Aorta (tissue), 5 donors: ENCODE data around the gene PEX14. TPM values are rescaled to one million over a fixed set of nuclear protein-coding genes. Genes with fewer than 3 reads are reported as not detected.

Experiments
- ATAC-seq: fragments of 200-7000 bp; cut with Tn5 transposase; one replicate; pipeline ENCODE4 v1.9.1; 2022; ENCODE audit warnings: moderate library complexity; ENCODE audit not compliant: low FRiP score
- DNase-seq, 2 donors: peaks; one replicate each; pipeline ENCODE4 v3.0.0-alpha.2; 2020
- H3K27ac ChIP-seq, 2 donors: one replicate each; pipeline ENCODE4 v1.5.1; 2013; ENCODE audit warnings: low read length in 2 of 2, mild to moderate bottlenecking in 2 of 2, moderate library complexity in 2 of 2, control low read depth in 1 of 2, inconsistent platforms in 1 of 2, low read depth in 1 of 2
- H3K27me3 ChIP-seq, 2 donors: one replicate each; pipeline ENCODE4 v1.6.1; 2013; ENCODE audit warnings: control low read depth in 1 of 2, low read length in 1 of 2, mild to moderate bottlenecking in 1 of 2, moderate library complexity in 1 of 2; ENCODE audit not compliant: insufficient read depth in 2 of 2, control insufficient read depth in 1 of 2
- H3K36me3 ChIP-seq, 2 donors: one replicate each; pipeline ENCODE4 v1.6.1; 2013; ENCODE audit warnings: control low read depth in 1 of 2, low read length in 1 of 2, mild to moderate bottlenecking in 1 of 2; ENCODE audit not compliant: insufficient read depth in 2 of 2, control insufficient read depth in 1 of 2
- H3K4me1 ChIP-seq, 2 donors: one replicate each; pipeline ENCODE4 v1.6.1; 2013; ENCODE audit warnings: low read length in 2 of 2, control low read depth in 1 of 2, mild to moderate bottlenecking in 1 of 2, moderate library complexity in 1 of 2; ENCODE audit not compliant: insufficient read depth in 2 of 2, control insufficient read depth in 1 of 2
- H3K4me3 ChIP-seq, 2 donors: one replicate each; pipeline ENCODE4 v1.5.1; 2013; ENCODE audit warnings: low read length in 2 of 2, control low read depth in 1 of 2, mild to moderate bottlenecking in 1 of 2
- H3K9me3 ChIP-seq: one replicate; pipeline ENCODE4 v1.6.1; 2013; ENCODE audit warnings: mild to moderate bottlenecking, low read length; ENCODE audit not compliant: control insufficient read depth
- WGBS, 2 donors: extraction: QIAGEN DNeasy Blood & Tissue Kit; methylation state at CpG; one replicate each; pipeline ENCODE4 v1.1.7; 2013; 5-methylcytosine and 5-hydroxymethylcytosine counted together
- intact Hi-C, 2 donors: fragments of 100-400 bp; cut with DNase I; formaldehyde crosslinking; loops; one replicate each; pipeline versions ENCODE4 v1.14.2 to v1.15.0; 2022
- polyA plus RNA-seq, 2 donors: library from polyadenylated mRNA; stranded (reverse); fragments of 200-250 nt; gene quantifications; one replicate each; pipeline ENCODE4 v1.2.3, GENCODE V29; 2013
- total RNA-seq, 2 donors: library from RNA; stranded (reverse); fragmentation: NEBNext Ultra II Directional; extraction: Animal tissue kit (Norgen Biotek cat#: 25700); gene quantifications; one replicate each; pipeline ENCODE4 v1.2.1, GENCODE V29; 2021
- donor health status: healthy with polysubstance abuse.
- donor health status: Bipolar disorder and iron deficiency.
- donor health status: DM: no; HTN: no; CAD: no.
- donor health status: DM: no; HTN: no; CAD: no.
- donor health status: DM: yes; HTN: yes; CAD: no.

The PEX14 gene
- total and polyA plus RNA-seq, 4 donors = 4.5 to 16.9 (median 14.4) TPM

DNA sequence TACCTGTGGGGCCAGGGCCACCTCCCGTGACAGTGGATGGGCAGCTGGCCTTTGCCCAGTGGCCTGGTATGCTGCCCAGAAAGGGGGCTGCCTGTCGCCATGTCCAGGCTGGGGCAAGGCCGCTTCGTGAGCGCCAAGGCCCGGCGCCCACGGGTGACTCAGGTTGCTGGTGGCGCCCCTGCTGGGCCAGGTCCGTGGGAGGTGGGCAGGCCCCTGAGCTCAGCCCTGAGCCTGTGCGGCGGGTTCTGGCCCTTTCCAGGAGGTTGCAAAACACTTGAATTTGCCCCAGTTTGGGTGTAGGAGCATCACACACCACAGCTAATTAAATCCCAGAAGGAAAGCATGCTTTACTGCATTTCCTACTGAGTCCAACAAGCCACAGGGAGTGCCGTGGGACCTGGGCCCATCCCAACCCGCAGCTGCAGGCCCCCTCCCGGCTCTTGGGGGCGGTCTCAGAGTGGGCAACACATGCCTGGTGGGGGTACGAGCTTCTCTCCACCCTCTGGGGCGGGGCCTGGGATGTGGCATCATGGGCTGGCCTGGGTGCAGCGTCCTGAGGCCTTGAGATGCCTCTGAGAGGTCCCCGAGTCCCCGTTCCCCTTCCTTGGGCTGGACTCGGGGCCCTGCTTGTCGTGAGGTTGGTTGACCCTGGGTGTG lies 159.8 kb downstream of the PEX14 start:
- no peak overlapping the region for H3K4me3 ChIP-seq
- DNase-seq (peak in 1 of 2 donors; percentile 70), ATAC-seq (peak; percentile 56)
- H3K27ac ChIP-seq = peak overlapping the region; percentile 47 to 81
- no peaks in the 10 kb centered on the region for H3K9me3 ChIP-seq
- intact Hi-C loops = loop anchor here in 1 of 2 donors (5.0 kb wide), 2 partner anchors 43 to 58 kb away; no protein-coding TSS in a partner anchor
- no peaks in the 10 kb centered on the region for H3K4me1 ChIP-seq
- no peaks in the 10 kb centered on the region for H3K27me3 ChIP-seq
- H3K36me3 ChIP-seq = peaks cover 0 to 1% of the 10 kb centered on the region in 2 donors
- 26 to 27% methylated on average over 23 of the region's 23 CpGs for WGBS, 2 donors

DNA sequence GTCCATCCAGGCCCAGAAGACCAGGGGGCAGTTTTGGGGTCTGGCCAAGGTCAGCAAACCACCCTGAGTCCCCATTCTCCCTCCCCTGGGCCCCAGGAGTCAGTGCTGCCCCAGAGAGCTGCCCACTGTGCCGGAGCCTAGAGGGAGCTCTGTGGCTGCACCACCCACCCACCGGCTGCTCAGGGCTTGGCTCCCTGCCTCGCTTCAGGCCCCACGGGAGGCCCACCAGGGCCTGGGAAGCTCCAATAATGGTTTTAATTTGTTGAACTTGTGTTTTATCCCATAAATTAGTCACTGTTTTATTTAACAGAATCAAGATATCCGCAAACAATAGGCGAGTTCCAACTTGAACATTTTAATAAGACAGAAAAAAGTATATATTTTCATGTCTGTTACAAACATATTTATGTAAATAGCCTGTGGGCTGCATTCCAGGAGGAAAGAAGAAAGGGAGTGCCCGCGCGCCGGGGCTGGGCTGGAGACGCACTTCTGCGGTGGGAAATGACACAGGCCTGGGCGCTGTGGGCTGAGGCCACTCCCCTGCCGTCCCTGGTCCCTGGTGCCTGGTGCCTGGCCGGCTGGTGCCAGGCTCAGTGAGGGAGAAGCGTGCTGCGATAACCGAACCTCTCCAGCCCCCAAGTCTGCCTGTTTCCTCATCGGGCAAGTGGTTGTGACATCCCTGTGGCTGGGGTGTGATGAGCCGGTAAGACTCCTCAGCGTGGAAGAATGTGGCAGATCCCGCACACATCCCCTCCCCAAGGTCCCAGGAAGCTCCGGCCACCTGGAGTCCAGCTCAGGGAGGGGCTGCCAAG lies 160.5 kb downstream of the PEX14 start:
- ATAC-seq = peak; percentile 71
- H3K4me1 ChIP-seq = no peaks in the 10 kb centered on the region
- WGBS, 2 donors = 6 to 14% methylated on average over 23 of the region's 23 CpGs
- intact Hi-C loops = no loop called here
- peak in 1 of 2 donors; percentile 65 for DNase-seq
- H3K36me3 ChIP-seq = peaks cover 0 to 1% of the 10 kb centered on the region in 2 donors
- H3K27ac ChIP-seq = peak overlapping the region; percentile 47 to 91
- no peak overlapping the region for H3K4me3 ChIP-seq
- H3K9me3 ChIP-seq = no peaks in the 10 kb centered on the region
- no peaks in the 10 kb centered on the region for H3K27me3 ChIP-seq

DNA sequence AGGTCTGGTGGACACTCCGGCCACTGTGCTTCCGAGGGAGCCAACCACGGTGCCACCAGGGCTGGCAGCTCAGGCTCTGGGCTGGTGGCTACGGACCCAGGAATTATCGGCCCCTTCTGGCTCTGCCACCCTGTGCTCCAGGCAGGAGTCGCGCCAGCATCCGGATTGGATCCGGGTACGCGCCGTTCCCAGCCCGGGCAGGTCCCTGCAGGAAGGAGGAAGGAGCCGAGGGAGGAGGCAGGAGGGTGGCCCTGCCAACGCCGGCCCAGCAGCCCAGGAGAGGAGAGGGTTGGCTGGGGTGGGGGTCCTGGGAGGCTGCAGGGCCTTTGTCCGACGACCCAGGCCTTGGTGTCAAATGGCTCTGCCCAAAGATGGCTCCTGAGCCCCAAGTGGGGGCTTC lies 161.2 kb downstream of the PEX14 start:
- H3K4me1 ChIP-seq = no peaks in the 10 kb centered on the region
- peaks cover 0 to 1% of the 10 kb centered on the region in 2 donors for H3K36me3 ChIP-seq
- no peaks in the 10 kb centered on the region for H3K27me3 ChIP-seq
- H3K27ac ChIP-seq = peak overlapping the region; percentile 47 to 91
- WGBS, 2 donors = 14 to 27% methylated on average over 18 of the region's 18 CpGs
- no peaks in the 10 kb centered on the region for H3K9me3 ChIP-seq
- H3K4me3 ChIP-seq = no peak overlapping the region
- intact Hi-C loops = no loop called here
- ATAC-seq = peak; percentile 33
- DNase-seq = peak in 1 of 2 donors; percentile 75

DNA sequence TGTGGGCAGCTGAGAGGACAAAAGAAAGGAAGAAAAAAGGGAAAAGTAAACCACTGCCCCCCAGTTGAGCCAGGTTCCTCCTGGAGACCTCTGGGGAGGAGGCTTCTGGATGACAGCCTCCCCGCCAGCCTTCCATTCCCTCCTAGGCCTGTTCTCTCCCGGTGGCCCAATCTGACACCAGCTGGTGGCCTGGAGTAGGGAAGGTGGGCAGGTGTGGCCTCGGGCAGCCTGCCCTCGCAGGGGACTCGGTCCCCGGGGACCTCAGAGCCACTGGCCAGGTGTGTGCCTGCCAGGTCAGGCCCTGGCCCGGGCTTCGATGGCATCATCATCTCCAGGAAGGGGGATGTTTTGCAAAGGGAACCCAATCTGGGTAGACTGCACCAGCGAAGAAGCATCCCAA lies 162.7 kb downstream of the PEX14 start:
- H3K27me3 ChIP-seq = no peaks in the 10 kb centered on the region
- H3K9me3 ChIP-seq = no peaks in the 10 kb centered on the region
- intact Hi-C loops = no loop called here
- H3K36me3 ChIP-seq = peaks cover 0 to 1% of the 10 kb centered on the region in 2 donors
- no peak overlapping the region for H3K27ac ChIP-seq
- 82 to 86% methylated on average over 9 of the region's 9 CpGs for WGBS, 2 donors
- no peak for DNase-seq
- no peak for ATAC-seq
- no peak overlapping the region for H3K4me3 ChIP-seq
- H3K4me1 ChIP-seq = no peaks in the 10 kb centered on the region

DNA sequence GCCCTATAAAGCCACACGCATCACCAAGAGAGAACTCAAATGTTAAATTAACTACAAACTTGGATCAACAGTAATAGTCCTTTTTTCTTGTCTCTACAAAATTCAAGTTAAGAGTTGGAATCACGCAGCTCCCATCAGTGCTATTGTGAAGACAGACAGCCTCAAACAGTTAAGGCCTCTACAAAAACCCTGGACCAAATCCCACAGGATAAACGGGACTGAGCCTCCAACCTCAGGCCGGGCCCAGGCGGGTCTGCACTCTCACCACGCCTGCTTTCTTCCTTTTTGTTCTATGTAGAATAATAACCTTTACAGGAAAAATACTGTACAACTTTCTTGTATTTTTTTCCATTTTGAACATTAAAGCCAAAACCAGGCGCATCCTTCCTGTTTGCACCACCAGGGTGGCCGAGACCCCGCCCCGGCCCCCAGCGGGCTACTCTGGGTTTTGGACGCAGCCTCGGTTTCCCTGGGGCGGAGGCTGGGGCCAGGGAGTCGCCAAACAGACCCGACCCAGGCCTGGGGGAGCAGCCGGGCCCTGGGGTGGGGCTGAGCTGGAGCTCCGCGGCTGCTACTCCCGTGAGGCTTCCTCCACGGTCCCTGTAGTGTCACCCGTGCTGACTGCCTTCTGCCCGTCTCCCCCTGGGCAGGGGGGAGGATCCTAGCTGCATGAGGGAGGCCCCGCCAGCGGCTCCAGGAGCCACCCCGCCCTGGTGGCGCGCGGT lies 163.2 kb downstream of the PEX14 start:
- peak overlapping the region; percentile 11 to 31 for H3K27ac ChIP-seq
- no peaks in the 10 kb centered on the region for H3K9me3 ChIP-seq
- no peaks in the 10 kb centered on the region for H3K4me1 ChIP-seq
- H3K4me3 ChIP-seq = no peak overlapping the region
- no peak for ATAC-seq
- H3K27me3 ChIP-seq = no peaks in the 10 kb centered on the region
- 38 to 55% methylated on average over 24 to 29 of the region's 29 CpGs for WGBS, 2 donors
- no peak for DNase-seq
- H3K36me3 ChIP-seq = peaks cover 0 to 5% of the 10 kb centered on the region in 2 donors
- intact Hi-C loops = no loop called here

DNA sequence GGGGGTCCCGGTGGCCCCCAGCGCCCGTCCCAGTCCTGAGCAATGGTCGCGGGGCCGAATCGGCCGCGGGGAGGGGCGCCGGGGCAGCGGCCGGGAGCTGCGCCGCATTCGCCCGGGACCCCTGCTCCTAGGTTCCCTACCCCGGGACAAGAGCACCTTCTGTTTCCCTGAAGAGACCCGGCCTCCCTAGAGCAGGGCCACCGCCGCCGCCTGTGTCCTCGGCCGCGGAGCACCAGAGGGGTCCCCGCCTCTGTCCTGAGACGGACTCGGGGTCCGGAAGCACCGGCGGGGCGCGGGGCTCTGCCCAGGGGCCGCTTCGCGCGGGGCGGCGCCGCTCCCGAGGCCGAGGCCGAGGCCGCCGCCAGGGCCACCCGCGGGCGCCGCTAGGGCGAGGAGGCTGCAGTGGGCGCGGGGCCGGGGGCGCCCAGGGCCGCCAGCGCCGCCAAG lies 163.8 kb downstream of the PEX14 start:
- DNase-seq = no peak
- H3K4me1 ChIP-seq = no peaks in the 10 kb centered on the region

DNA sequence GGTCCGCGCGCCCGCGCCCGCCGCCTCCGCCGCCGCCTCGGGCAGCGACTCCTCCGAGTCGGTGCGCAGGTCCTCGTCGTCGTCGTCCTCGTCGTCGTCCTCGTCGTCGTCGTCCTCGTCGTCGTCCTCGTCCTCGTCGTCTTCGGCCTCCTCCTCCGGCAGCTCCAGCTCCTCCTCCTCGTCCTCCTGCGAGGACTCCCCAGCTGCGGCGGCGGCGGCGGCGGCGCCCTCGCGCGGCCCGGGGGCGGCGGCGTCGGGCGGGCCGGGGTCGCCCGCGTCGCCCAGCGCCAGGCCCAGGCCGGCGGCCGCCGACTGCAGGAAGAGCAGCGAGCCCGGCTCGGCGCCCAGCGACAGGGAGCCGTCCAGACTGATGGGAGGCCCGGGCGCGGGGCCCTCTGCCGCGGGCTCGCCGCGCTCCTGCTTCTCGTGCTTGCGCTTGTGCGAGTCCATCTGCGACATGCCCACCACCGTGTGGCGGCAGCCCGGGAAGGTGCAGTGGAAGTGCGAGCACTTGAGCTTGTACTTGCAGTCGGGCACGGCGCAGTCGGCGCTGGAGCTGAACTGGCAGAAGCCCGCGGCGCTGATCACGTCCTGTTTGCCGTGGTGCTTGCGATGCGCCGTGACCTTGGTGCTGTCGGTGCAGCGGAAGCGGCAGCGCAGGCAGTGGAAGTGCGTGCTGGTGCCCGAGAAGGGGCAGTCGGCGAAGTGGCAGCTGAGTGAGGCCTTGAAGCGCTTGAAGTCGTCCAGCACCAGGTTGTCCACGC lies 164.4 kb downstream of the PEX14 start:
- H3K27me3 ChIP-seq = no peaks in the 10 kb centered on the region
- intact Hi-C loops = no loop called here

More for the DNA sequence above, 163.8 kb downstream of the PEX14 start:
- intact Hi-C loops = no loop called here
- peaks cover 0 to 5% of the 10 kb centered on the region in 2 donors for H3K36me3 ChIP-seq
- 47 to 59% methylated on average over 48 to 57 of the region's 57 CpGs for WGBS, 2 donors
- H3K9me3 ChIP-seq = no peaks in the 10 kb centered on the region
- peak overlapping the region; percentile 11 to 31 for H3K27ac ChIP-seq
- H3K27me3 ChIP-seq = no peaks in the 10 kb centered on the region
- no peak for ATAC-seq
- no peak overlapping the region for H3K4me3 ChIP-seq

More for the DNA sequence above, 164.4 kb downstream of the PEX14 start:
- Histone ChIP-seq H3K27ac (no peak overlapping the region), H3K4me3 (no peak overlapping the region), H3K36me3 (peaks cover 0 to 5% of the 10 kb centered on the region in 2 donors), H3K4me1 (no peaks in the 10 kb centered on the region), H3K9me3 (no peaks in the 10 kb centered on the region)
- no peak for DNase-seq
- no peak for ATAC-seq
- 67 to 70% methylated on average over 87 to 108 of the region's 108 CpGs for WGBS, 2 donors
